GM19043 (cell line): ENCODE data around the gene PRXL2B.

Experiments
- ATAC-seq: cut with Tn5 transposase; IDR thresholded peaks from one replicate; pipeline ENCODE4 v1.9.1; 2021; ENCODE audit warnings: low read depth; ENCODE audit not compliant: unreplicated experiment

PRXL2B gene

DNA sequence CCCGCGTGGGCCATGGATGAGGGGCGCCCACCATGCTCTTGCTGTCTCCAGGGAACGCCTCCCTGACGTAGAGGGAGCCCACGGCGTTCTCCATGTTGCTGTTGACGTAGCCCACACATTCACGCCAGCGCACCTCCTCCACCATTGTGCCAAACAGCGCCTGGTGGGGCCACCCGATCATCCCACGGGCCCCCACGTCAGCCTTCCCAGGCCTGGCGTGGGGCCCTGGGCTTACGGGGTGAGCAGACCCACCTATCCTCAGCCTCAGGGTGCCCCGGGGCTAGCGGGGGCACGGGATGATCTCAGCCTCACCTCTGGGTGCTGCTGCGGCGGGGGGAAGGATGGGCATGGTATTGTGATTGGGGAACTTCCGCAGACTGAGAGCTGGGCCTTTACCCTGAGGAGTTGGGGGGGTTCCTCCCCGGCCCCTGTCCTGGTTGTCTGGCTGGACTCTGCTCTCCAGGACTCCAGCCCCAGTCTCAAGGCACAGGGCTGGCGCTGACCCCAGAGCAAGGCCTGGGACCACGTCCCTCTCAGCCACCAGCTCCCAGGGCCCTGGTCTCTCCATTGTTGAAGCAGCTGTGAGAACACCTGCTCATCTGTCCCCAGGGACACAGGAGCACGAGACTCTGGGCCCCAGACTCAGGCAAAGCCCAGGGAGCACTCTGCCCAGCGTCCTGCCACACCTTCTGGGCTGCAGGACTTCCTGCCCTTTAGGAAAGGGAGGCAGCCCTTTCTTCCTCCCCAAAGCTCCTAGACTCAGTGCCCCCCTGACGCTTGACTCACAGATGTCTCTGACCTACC, 10.2 kb downstream of the PRXL2B start:
- no peak for ATAC-seq

DNA sequence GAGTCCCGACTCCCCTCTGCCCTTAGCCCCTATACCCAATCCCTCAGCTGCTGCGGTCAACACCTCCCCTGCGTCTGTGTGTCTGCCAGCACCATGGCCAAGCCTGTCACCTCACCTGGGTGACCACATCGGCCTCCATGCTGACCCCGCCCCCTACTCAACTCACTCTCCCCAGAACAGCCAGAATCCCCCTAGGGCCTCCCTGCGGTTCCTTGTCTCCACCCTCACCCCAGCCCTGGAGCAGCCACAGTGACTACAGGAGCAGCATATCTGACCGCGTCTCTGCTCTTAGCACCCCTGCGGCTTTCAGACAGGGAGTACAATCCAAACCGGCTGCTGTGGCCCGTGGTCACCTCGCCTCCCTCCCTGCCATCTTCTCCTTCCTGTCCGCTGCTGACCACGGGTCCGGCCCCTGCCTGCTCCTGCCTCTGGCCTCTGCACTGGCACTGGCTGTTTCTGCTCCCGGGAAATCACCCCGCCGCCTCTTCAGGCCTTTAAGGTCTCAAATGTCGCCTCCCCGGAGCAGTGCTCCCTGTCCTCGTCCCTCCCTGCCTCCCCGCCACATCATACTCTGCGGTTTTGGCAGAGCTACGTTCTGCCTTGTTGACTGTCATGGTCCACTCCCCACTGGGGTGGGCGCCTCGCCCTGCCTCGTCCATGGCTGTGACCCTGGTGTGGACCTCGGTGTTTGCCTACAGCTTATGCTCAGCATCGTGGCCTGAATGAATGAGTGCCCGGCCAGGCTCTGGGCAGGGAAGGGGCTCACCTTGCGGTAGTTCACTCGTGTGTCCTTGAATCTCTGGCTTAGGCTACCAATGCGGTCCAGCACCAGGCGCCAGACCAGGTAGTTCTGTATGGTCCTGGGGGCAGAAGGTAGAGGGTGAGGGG, 11.1 kb downstream of the PRXL2B start:
- no peak for ATAC-seq

DNA sequence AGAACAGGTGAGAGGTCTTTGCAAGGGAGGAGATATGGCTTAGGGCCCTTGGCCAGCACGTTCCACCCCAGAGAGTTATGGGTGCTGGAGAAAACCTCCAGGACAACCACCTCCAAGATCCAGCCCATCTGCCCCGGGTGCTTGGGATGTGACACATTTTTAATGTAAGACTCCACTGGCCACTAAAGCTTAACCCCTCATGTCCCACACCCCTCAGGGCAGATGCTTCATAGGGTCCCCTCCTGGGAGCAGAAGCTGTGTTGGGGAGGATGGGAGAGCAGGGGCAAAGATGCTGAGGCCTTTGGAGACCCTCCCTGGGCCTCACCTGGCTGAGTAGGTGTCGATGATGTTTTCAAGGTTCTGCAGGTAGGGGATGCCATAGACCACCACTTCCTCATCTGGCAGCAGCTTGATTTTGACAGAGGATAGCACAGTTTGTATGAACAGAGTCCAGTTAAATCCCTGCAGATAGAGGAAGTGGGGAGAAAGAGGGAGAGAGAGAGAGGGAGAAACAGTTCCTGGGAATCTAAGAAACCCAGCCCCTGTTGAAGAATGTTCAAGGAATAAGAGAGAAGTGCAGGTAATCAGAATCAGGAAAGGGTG, 11.9 kb downstream of the PRXL2B start:
- ATAC-seq, result no peak

DNA sequence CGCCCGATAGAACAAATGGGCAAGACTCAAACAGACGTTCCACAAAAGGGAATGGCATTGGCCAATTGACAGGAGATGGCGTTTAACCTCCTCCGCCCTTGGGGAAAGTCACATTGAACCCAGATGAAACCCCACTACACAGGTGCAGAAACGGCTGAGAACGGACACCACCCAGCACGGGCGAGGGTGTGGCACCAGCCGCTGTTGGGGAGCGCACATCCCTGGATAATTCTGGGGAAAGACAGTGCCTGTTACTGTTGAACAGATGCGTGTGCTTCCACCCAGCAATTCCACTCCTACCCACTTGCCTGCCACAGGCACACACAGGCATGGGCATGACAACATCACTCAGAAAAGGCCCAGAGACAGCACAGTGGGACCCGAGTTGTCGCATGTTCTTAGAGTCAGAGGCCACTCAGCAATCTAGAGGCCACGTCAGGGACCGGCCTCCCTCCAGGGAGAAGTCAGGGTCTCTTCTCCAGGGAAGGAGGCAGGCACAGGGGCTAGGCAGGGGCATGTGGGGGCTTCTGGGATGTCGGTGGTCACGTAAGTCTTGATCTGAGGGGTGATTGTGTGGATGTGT, 15.2 kb downstream of the PRXL2B start:
- ATAC-seq, result no peak

DNA sequence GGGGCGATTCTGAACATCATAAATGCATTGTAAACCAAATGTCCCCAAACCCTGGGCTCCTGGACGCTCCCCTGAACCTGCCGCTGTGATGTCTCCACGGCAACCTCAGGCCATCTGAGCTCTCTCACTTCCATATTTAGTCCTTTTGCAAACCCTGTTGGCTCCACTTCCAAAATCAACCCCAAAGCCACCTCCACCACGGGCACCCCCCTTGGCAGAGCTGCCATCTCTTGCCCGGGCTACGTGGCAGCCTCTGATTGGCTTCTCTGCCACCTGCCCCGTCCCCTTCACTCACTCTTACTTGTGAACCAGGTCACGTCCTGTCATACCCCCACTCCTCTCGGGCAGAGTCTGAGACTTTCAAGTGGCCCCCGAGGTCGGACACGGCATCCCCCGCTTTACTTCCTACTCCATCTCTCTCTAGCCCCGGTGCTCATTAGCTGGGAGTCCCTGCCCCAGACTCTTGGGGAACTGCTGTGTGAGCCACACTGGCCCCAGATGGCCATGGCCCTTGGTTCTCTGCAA, 15.8 kb downstream of the PRXL2B start:
- ATAC-seq, result no peak

DNA sequence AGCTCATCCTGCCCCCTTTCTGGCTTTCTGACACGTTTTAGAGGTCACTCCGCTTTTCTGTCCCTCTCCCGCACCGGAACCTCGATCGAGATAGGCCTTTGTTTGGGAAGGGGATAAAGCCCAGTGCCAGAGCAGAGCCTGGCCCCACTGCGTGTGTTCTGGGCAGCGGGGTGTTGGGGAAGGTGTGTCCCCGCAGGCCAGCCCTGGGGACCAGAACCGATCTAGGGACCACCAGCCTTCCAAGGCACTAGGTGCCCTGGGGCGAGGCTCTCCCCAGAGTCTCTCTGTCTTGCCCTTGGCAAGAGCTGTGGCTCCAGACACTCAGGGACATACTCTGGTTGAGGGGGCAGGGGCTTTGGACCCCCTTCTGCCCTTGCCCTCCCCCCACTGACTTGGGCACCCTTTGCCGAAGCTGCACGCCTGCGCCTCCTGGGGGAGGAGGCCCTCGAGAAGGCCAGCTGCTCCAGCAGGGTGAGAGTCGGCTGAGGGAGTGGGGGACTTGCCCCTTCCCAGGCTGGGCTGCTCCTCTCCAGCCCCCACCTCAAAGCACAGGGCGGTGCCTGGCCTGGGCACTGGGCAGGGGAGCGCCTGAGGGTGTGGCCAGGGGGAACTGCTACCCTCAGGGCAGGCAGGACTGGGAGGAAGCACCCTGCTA, 16.4 kb downstream of the PRXL2B start:
- no peak for ATAC-seq

DNA sequence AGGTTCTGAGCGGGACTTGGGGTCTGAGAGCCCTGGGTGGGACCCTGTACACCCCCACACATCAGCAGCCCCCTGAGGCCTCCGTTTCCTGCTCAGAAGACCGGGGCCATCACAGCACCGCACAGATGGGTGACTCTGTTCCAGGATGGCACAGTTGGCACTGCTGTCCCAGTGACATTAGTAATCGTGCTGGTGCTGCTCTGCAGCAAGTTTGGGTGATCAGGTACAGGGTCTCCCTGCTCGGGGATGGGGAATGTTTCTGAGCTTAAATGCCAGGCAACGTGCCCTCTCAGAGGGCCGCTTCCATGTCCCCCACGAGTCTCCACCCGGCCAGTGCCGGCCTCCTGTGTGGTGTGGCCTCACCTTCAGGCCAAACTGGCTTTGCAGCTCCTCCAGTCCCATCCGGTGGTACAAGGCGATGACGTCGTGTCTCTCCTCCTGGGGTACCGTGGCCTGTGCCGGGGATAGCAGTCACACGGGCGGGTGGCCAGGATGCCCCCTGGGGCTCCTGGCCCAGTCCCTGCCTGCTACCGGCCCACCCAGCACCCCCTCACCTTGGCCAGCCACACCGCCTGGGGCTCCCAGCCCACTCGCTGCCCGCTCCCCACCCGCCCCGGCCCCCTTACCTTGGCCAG, 17.1 kb downstream of the PRXL2B start:
- ATAC-seq, result no peak

DNA sequence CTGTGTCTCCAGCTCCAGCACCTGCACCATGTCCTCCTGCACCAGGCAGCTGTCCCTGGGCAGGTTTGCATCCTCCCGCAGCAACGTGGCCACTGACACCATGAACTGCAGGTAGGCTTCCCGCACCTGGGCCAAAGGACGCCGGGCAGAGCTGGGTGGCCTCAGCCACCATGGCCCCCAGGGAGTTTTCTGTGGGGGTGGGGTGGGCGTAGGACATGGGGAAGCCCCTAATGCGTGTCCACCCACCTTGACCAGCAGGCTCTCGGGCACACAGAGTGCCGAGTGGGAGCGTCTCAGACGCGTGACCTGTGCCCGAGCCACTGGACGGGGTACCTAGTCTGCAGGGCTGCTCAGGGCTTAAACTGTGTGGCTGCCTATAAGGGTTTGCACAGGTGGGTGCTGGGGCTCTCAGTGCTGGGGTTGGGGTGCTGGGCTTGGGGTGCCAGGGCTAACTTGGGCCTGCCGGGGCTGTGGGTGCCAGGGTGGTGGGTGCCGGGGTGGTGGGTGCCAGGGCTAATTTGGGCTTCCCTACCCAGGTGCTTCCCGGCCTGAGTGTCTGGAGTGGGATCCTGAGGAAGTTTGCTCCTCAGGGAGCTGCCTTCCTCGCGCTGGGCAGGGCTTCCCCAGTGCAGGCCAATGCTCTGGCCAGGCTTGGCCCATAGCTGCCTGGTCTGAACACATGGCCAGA, 17.7 kb downstream of the PRXL2B start:
- no peak for ATAC-seq

DNA sequence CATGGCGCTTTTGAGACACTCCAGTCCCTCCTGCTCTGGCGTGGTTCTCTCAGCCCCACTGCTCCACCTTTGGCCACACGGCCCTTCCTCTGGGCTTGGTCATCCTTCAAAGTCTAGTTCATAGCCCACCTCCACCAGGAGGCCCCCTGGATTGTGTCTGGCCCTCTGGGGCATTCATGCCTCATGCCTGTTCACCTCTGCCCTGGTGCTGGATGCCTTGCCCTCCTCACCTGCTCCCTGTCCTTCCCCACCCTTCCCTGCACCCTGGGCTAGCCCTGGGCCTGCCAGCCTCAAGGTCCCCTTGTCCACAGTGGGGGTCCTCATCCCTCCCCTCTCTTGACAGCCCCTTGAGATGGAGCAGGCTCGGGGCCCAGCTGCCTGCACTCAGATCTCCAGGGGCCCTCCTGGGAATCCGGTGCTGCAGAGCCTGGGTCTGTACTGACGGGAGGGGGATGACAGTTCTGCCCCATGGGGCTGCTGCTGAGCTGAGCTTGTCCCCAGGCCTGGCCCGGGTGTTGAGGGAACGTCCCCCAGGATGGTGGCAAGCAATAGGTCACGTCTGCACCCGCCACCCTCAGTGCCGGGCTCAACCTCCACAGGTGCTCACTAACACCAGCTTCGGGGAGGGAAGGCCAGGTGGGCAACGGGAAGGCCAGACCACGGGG, 18.4 kb downstream of the PRXL2B start:
- ATAC-seq, result no peak

DNA sequence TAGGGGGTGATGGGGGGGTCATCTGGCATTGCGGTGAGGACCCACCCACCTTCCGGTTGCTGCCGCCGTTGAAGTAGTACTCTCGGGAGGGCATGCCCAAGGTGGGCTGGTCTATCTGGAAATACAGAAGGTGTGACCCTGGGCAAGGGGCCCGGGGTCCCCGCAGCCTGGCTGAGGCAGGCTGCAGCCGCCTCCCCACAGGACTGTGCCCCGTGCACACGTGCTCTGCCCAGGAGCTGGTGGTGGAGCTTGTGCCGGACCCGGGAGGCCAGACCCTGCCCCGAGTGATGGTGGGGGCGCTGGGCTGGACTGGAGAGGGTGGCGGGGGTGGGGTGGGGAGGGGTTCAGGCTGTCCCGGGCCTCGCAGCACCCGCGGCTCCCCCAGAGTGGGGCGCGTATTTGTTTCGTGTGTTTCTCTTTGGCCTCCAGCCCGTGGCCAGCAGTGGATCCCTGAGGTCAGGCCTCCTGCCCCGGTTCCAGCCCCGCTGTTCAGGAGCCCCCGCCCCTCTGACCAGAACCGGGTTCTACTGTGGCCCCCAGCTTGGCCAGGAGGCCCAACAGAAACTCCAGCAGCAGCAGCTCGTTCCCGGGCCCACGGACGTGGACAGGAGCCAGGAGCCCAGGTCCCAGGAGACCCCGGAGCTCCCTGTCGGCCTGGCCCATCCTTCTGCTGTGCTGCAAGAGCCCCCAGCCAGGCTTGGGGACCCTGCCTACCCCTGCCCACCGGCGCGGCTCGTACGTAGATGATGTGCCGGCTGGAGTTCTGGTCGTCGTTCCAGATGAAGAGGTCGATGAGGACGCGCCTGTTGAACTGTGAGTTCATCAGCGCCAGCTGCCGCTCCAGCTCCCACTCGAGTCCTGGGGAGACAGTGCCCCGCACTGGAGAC, 19.2 kb downstream of the PRXL2B start:
- no peak for ATAC-seq

DNA sequence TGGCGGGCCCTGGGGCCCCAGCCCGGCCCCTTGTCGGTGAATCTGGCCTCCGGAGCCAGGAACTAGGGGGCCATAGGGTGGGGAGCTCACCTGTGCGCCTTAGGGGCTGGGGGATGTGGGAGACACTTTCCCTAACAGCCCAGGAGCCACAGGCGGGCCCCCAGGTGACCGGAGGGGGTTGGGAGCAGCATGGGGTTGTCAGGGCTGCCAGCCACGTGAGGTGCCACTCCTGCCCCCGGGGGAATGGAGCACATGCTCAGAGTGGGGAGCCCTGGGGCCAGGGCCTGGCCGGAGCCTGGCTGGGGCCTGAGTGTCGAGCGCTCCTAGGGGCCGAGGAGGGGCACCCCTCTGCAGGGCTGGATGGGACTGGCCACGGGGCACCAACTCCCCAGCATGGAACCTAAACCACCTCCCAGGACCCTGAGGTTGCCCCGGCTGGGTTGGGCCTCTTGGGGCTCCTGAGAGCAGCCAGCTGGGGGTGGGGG, 19.9 kb downstream of the PRXL2B start:
- no peak for ATAC-seq

DNA sequence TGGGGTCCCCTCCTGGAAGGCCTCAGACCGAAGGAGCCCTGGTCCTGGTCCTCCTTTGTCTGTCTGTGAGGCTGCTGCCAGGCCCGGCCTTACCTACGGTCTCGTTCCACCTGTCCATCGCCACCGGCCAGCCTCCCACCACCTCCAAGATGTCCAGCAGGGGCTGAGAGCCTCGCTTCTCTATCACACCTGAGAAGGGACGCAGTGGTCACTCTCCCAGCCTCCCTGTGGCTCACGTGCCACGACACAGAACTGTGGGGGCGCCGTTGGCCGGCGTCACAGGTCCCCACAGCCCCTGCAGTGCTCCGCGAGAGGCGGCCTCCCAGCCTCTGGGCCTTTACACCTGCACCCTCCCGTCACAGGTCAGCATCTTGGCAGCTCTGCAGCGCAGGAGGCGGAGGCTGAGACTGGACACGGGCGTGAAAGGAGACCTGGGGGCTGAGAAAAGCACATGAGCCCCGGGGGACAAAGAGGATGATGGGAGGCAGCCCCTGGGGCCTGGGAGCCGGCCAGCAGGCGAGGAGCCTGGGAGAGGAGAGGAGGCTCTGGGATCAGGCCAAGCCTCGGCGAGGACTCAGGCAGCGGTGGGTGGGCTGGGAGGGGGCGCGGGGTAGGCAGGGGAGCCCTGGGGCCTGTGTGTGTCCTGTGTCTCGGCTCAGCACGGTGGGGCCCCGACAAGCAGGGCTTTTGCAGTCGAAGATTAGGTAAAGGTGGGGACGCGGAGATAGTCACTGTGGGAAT, 20.5 kb downstream of the PRXL2B start:
- ATAC-seq, result no peak

DNA sequence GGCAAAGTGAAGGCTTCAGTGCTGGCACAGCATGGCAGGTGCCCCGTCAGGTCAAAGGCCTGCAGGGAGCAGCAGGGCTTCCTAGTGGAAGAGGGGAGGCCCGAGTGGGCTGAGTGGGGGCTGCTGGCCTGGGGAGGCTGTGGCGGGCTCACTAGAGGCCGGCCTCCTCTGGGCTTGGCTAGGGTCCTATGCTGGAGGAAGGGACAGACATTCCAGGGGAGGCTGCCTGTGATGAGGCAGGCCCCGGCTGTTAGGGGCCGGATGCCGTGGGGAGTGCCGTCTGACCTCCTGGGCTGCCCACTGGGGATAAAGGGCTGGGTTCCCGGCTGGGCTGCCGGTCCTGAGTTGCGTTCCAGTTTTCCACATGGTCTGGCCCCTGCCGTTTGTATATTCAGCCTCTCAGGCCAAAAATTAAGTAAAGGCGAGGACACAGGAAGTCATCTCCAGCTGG, 21.1 kb downstream of the PRXL2B start:
- ATAC-seq, result no peak

DNA sequence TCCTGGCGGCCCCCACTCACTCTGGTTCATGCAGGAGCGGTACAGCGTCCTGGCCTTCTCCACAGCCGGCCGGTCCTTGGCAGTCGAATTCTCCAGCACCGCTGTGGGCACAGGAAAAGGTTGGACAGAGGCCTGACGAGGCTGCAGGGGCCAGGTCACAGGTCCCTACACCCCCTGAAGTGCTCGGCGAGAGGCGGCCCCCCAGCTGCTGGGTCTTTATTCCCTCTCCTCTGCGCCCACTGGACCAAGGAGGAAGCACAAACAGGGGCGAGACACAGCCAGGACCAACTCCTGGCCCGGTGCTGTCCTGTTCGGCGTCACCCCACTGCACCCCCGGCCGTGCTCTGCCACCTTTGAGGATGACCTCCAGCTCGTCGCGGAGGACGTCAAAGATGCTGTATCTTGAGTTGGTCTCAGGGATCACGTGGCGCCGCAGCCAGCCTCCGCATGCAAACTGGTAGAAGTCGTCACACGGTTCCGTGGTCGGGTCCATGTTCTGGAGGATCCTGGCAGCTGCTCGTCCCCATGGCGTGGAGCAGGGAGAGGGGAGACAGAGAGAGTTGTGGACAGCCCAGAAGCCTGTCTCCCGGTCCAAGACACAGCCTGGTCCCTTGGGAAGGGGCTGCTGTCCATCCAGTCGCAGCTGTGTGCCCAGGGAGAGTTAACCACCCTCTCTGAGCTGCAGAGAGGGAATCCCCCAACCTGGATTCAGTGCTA, 22.9 kb downstream of the PRXL2B start:
- no peak for ATAC-seq

DNA sequence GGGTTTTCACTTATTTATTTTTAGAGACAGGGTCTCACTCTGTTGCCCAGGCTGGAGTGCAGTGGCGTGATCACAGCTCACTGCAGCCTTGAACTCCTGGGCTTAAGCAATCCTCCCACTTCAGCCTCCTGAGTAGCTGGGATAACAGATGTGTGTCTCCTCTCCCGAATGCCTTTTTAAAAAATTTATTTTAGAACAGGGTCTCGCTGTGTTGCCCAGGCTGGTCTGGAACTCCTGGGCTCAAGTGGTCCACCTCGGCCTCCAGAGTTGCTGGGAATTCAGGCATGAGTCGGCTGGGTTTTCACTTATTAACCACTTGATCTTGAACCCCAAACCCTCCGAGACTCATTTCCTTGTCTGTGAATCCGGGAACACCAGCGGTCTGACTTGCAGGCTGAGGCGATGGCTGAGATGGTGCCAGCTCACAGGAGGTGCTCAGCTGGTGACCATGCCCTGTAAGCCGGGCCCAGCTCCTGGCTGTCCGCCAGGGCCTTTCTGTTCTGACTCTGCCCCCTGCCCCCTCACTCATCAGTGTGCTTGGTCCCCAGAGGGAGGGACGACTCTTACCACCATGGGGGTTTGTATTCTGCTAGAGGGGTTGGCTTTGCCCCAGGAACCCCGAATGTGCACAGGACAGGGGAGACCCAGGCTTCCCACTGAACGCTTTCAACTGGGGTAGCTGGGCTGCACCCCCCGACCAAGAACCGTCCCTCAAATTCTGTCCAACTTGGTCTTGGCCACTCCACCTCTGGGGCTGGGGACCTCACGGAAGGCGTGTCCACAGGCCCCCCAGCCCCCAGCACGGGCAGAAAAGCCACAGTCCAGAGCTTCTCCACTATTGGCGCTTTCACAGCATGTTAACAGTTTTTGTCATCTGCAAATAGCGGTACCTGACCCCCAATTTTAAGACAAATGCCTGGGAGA, 23.7 kb downstream of the PRXL2B start:
- no peak for ATAC-seq
